GM21619 (cell line): ENCODE results near the gene CTDSPL2.
A peak's percentile ranks its signal among the peaks of the same experiment; 100 is the strongest.
"Not testable (repeated sequence)": the region's sequence is repeated elsewhere in the genome, so short reads cannot be mapped to it uniquely, and the experiment has no call there.

Experiments used
- ATAC-seq: cut with Tn5 transposase; IDR thresholded peaks from one replicate; pipeline ENCODE4 v1.9.1; 2021; ENCODE audit not compliant: unreplicated experiment

The CTDSPL2 gene

GRCh38 chr15:44482090-44482489 lies 54.7 kb downstream of the CTDSPL2 start:
- no peak for ATAC-seq

- no peak for ATAC-seq
Observed at GRCh38 chr15:44485880-44486279, 58.5 kb downstream of the CTDSPL2 start.

- no peak for ATAC-seq
Observed at GRCh38 chr15:44489464-44489863, 62.0 kb downstream of the CTDSPL2 start.

- ATAC-seq = no peak
Observed at GRCh38 chr15:44490622-44491021, 63.2 kb downstream of the CTDSPL2 start.

GRCh38 chr15:44492040-44492439 lies 64.6 kb downstream of the CTDSPL2 start:
- ATAC-seq = no peak

GRCh38 chr15:44492672-44493071 lies 65.2 kb downstream of the CTDSPL2 start:
- ATAC-seq = no peak

- no peak for ATAC-seq
Observed at GRCh38 chr15:44495562-44495961, 68.1 kb downstream of the CTDSPL2 start.

- ATAC-seq = no peak
Observed at GRCh38 chr15:44500555-44500954, 73.1 kb downstream of the CTDSPL2 start.

GRCh38 chr15:44501768-44502366 lies 74.4 kb downstream of the CTDSPL2 start:
- ATAC-seq = no peak

GRCh38 chr15:44516436-44516835 lies 89.0 kb downstream of the CTDSPL2 start:
- no peak for ATAC-seq

- ATAC-seq = no peak
Observed at GRCh38 chr15:44519537-44519936, 92.1 kb downstream of the CTDSPL2 start.

GRCh38 chr15:44525018-44525417 lies 97.6 kb downstream of the CTDSPL2 start:
- no peak for ATAC-seq

- no peak for ATAC-seq
Observed at GRCh38 chr15:44527241-44527640, 99.8 kb downstream of the CTDSPL2 start.

- no peak for ATAC-seq
Observed at GRCh38 chr15:44529864-44530604, 102.6 kb downstream of the CTDSPL2 start.

GRCh38 chr15:44530653-44531052 lies 103.2 kb downstream of the CTDSPL2 start:
- no peak for ATAC-seq

- ATAC-seq = not testable (repeated sequence)
Observed at GRCh38 chr15:44532275-44532674, 104.8 kb downstream of the CTDSPL2 start.

- no peak for ATAC-seq
Observed at GRCh38 chr15:44532689-44533088, 105.3 kb downstream of the CTDSPL2 start.

- ATAC-seq = no peak
Observed at GRCh38 chr15:44535092-44535491, 107.7 kb downstream of the CTDSPL2 start.

GRCh38 chr15:44535523-44536301 lies 108.3 kb downstream of the CTDSPL2 start:
- ATAC-seq = no peak

- ATAC-seq = peak; percentile 65
Observed at GRCh38 chr15:44536302-44536961, 109.0 kb downstream of the CTDSPL2 start.

GRCh38 chr15:44536962-44537734 lies 109.7 kb downstream of the CTDSPL2 start, which contains the start of gene EIF3J:
Gene EIF3J (plus strand): TSS chr15:44537147. CDS start chr15:44537195, 48 bp downstream.
- peak; percentile 83 for ATAC-seq
